Stimulated activated CD4-positive, alpha-beta T cell treated with anti-CD3 and anti-CD28 coated beads, Interleukin-1b, Interleukin-23, amount 100 ng/mL, for 4 hours (primary cell): Measurements from ENCODE around the gene SCAF8.

ENCODE experiments used
- DNase-seq, 2 donors: peaks; one replicate each; pipeline ENCODE4 v3.0.0-alpha.2; 2020; ENCODE audit warnings: low read depth in 2 of 2

SCAF8 gene

DNA sequence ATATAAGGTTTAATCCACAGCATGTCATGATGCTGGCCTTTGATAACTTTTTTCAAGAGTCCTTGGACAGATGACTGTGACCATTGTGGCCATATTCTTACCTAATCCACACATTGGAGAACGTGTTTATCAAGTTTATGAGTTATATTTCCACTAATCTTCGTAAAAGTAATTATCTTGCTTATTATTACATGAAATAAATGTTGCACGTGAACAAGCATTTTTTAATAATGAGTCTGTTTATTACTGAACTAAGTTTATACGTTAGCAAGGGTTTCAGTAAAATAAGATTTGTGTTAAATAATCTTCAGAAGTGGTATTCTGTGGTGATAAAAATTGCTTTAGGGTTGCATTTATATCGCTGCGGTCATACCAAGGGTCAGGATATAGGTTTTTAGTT lies 107.1 kb downstream of the SCAF8 start:
- no peak for DNase-seq

DNA sequence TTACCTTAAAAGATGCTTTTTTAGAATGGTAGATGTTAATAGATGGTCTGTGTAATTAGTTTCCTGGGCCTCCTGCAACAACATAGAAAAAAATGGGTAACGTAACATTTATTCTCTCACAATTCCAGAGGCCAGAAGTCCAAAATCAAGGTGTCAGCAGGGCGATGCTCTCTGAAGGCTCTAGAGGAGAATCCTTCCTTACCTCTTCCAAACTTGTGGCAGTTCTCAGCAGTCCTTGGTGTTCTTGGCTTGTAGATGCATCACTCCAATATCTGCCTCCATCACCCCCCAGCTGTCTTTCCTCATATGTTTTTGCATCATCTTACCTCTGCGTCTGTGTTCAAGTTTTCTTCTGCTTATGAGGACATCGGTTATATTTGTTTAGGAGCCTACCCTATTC lies 107.9 kb downstream of the SCAF8 start:
- DNase-seq, result no peak

DNA sequence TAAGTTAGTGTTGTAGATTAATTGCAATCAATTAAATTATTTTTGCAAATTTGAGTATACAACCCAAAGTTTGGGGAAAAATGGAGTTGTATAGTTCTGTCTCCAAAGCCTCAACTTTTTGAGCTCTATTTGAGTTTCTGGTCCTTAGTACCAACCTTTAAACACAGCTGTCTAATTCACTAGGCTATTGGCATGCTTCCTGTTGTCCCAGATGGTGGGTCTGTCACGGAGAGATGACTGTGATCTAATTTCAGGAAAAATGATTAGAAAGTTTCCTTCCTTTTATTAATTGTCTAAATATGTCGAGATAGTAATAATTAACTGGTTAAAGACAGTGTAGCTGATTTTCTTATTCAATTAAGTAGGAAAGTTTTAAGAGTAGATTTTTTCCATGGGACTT lies 109.6 kb downstream of the SCAF8 start:
- no peak for DNase-seq

DNA sequence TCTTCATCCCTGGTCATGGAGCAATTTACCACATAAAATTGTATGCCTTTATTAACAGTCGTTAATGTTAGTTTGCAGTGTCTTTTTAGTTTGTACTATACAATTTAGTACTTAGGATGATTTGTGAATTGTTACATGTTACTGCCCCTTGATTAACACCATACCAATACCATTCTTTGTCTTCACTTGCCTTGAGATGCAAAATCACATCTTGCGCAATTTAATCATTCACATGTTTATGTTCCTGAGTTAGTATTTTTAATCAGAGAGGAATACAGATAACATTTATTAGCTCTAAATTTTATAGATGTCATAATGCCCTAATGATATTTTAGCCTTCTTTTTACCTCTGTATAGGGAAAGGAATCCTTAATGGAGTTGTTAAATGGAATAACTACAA lies 114.1 kb downstream of the SCAF8 start:
- no peak for DNase-seq

DNA sequence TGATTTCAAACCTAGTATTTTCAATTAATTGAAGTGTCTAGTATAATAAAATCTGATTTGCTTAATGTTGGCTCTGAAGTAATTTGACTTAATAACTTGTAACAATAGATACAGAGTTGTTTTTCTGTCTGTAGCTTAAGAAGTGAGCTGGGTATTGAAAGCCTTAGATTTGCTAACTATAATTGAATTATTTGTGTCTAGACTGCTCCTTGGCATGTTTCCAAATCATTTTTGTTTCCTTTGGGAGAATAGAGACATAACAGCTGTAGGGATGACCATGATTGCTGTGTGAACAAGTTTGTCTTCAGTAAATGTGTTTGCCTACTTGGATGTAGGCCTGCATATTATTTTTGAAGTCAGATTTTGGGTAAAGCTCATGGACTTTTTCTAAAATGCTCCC lies 115.4 kb downstream of the SCAF8 start:
- no peak for DNase-seq

DNA sequence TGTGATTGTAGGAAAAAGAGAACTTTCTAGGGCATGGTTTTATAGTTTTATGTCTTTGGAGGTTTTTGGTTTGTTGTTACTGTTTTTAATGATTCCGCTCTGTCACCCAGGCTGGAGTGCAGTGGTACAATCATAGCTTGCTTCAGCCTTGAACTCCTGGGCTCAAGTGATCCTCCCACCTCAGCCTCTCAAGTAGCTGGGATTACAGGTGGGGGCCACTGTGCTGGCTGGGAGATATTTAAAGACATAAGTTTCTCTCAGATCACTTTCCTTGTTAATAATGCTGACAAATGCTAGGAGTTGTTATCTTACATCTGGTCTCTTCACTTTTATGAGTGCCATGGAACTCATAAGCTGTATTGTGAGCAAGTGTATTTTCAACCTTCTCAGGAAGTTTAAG lies 116.3 kb downstream of the SCAF8 start:
- DNase-seq, result no peak

DNA sequence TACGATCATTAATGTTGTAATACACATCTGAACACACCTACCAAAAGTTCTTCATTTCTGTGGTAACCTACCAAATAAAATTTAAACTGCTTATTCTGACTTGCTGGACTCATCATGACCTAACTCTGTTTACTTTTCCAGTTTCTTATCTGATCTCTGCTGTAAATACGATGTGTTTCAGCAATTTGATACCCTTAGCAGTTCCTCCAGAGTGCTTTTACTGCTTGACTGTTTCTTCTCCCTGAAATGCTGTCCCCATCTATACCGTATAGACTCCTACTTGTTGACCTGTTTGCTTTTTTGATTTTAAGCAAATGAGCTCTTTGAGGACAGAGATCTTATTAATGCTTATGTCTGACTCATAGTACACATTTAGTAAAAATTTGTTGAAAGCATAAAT lies 119.5 kb downstream of the SCAF8 start:
- DNase-seq, result no peak

DNA sequence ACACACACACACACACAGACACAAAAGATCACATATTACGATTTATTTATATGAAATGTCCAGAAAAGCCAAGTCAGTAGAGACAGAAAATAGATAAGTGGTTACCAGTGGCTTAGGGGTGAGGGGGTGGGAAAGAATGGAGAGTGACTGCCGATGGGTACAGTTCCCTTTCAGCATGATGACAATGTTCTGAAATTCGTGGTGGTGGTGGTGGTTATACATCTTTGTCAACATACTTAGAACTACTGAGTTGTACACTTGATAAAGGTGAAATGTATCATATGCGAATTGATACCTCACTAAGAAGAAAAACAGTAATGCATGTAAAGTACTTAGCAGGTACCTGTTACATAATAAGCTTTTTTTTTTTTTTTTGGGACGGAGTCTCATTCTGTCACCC lies 124.3 kb downstream of the SCAF8 start:
- no peak for DNase-seq

DNA sequence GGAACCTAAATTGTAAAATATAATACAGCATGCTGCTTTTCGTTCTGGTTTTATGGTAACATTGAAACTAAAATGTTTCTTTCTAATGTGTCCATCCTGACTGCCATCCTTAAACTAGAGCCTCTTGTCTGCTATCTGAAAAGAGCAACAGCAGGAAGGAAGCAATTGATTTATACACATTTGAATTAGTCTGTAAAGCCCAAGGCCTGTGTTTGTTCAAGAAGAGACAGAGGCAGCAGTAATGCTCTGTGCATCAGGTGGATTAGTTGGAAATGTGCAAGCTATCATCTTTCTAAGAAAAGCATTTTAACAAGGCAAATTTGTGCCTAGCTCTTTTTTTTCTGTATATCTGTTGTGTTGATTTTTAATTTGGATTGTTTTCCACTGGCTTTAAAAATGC lies 128.6 kb downstream of the SCAF8 start:
- no peak for DNase-seq

DNA sequence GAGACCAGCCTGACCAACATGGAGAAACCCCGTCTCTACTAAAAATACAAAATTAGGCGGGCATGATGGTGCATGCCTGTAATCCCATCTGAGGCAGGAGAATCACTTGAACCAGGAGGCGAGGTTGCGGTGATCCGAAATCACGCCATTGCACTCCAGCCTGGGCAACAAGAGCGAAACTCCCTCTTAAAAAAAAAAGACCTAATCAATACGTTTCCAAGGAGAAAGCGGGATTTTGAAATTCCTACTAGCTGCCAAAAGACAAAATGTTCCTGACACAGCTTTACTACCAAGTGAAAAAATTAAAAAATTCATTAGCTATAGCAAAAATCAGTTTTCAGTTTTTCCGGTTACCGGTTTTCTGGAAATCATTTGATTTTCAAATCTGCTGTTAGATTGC lies 129.3 kb downstream of the SCAF8 start:
- no peak for DNase-seq

DNA sequence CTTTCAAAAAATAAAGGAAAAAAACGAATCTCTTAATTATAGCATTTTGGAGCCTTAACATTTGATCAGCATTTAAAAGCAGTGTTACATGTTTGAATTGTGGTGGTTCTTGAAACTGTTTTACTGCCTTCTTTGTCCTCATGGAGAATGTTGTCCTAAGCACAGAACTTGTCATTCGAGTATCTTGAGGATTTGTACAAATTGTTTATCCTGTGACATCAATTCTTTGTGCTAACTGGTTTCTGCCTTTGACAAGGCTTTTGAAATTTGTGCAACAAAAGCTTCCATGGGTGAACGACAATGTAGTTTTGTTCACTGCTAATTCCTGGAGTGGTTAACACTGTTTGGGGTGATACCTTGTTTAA lies 130.8 kb downstream of the SCAF8 start:
- DNase-seq, result no peak

DNA sequence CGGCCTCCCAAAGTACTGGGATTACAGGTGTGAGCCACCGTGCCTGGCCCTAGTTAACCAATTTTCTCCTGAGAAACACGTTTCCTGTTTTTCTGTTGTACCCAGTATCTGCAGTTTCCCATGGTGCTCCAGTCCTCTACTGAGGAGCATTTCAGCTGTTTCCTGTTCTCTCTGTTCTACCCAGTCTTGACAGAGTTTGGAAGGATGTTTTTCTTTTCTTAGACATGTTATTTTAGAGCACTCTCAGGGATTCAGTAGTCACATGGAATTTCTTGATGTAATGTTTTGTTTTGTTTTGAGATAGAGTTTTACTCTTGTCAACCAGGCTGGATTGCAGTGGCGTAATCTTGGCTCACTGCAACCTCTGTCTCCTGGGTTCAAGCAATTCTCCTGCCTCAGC lies 132.1 kb downstream of the SCAF8 start:
- no peak for DNase-seq

DNA sequence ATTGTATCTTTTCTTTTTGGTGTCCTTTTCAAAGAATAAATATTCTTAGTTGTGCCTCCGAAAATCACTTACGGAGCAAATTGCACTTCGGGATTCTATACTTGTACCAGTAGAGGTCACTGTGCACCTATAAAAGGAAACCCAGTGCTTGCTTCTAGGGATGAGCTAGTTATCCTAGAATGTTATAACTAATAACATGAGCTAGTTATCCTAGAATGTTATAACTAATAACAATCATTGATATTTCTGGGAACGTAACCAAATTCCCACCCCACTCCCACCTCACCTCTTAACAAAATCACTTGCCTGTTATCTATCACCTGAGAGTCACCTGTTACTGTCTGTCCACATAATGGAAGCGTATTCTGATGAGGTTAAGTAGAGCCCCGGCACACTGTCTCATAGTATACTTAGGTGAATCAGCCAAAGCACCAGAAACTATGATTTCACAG lies 135.0 kb downstream of the SCAF8 start:
- peak in 1 of 2 donors; percentile 3 for DNase-seq

DNA sequence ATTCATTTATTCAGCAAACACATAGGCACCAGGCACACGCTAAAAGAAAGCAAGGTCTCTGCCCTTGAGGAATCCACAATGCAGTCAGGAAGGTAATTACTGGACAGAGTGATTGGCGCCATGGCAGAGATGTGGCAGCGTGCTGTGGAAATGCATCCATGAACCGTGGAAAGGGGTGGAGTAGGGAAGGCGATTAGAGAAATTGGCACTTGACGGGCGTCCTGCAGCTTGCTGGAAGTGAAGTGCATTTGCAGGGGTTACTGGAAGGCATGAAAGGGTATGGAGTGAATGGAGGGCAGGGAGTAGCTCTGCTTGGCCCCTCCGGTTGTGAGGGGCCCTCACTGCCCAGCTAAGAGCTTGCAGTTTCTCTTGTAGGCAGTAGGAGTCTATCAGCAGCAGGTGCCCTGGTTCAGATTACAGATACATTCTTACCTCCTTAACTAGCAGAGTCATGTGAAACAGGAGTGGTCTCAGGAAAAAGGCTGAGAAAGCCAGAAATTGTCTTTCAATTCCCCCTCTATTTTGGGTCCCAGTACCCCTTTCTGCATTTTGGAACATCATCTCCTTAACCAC lies 139.4 kb downstream of the SCAF8 start:
- no peak for DNase-seq

DNA sequence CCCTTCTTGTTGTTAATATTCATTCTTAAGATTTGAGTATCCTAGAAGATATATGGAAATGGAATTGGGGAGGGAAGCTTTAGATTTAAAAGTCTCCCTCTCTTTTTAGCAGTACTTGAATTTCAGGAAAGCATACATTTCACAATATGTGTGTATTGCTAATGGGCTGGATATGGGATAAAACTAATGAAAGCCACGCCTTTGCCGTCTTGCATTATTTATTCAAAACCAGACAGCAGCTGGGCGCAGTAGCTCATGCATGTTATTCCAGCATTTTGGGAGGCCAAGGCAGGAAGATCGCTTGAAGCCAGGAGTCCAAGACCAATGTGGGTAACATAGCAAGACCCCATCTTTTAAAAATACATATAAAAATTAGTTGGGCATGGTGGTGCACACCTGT lies 140.3 kb downstream of the SCAF8 start:
- no peak for DNase-seq

DNA sequence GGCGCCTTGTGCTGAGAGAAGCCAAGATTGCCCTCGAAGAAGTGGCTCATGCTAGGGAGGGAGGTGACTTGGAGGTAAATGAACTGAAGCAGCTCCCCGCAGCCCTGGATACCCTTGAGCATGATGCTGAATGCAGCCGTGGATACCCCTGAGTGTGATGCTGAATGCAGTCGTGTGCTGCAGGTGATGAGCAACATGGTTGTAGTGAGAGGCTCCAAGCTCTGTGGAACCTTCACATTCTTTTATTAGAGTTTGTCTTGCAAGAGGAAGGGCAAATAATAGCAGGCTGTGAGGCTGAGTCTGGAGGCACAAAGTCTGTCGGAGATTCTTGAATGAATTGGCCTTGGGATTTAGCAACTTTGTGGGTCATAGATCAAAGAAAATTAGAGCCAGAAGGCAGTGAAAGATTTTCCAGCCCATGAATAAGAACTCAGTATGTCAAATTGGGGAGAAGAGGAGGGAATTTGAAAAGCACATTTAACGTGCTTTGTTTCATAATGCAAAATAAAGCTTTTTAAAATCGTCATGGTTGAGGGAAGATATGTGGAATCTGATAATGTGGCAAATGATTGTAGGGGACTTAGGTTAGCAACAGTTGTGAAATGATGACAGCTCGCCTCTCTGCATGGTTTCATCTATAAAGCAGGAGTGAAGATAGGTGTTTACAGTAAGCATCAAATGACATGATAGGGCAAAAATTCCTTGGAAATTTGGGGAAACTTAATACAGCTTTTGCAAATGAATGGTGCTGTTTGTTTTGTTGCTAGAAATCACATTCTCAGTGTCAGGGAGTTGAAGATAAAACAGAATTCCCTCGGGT lies 141.8 kb downstream of the SCAF8 start:
- DNase-seq, result no peak

DNA sequence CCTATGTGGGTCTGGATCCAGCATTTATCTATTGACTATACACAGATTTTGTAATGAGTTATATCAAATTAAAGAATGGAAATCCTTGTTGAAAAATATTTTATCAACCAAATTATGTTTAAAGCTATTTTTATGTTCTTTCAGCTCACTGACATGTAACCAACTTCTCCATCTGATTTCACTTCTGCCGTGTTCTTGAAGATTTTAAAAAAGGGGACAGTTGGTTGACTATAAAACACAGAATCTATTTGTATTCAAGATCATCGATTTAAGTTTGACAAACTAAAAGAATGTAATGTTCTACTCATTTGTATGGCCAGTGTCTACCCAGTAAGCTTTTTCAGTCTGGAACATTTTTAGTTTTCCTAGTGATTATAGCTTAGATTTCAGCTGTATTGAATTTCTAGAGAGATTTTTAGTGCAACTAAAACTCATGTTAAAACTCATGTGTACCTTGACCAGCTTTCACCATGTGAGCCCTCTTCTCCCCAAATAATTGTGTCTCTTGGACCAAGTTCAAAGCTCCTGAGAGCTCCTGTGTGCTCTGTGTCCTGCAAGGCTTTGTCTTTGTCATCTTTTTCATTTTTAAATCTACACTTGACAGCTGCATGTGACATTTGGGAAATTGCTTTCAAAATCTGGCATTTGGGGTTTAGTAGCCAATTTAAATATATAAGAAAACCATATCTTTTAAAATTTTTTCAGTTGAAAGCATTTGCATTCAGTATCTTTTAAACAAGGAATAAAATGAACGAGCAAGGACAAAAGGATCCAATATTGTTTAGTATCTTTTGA lies 143.5 kb downstream of the SCAF8 start:
- DNase-seq, result no peak

DNA sequence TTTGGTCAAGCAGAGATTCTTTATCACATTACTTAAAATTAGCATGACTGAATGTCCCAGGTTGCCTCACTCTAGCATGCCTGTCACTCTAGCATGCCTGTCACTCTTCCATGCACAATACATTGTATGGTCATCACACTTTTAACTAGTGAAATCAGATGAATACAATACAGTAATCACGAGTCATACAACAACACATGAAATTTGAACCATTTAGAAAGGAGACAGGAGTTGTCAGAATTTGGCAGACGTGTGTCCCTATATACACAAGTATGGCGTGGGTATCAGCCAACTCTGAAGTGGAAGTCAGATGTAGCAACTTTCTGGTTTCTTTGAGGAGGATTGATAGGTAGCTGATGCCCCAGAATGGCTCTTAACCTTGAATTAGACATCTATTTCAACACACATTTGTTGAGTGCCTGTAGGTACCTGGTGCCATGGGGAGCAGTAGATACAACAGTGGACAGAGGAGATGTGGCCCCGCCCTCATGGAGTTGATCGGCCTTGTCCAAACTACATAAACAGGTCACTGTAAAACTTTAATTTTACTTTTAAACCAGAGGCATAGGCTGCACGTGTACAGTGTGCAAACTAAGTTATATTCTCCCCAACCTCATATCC lies 145.8 kb downstream of the SCAF8 start:
- no peak for DNase-seq

DNA sequence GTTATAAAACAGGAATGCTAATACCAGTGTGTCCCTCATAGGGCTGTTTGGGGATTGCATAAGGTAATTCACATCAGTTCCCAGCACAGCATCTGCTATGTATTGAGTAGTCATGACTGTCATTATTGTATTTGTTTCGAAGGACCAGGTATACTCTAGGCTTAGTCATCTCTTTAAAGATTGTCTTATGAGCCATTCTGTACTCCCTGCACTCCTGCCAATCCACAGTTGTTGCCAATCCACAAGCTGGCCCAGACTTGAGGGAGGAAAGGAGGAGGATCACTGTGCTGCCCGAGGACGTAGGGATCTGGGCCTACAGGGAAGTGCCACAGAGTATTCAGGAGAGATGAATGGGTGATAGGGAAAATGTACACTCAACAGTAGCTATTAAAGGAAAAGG lies 148.9 kb downstream of the SCAF8 start:
- no peak for DNase-seq
